OCI-M1 (cell line): Measurements from ENCODE around the gene LYPD8.

Source experiments
- DNase-seq: peaks from one replicate; lab custom pipeline; 2025; lab: John Stamatoyannopoulos, UW

LYPD8 gene

GRCh38 chr1:248757784-248758195 lies 2.2 kb upstream of the LYPD8 start:
- DNase-seq = no peak

DNA sequence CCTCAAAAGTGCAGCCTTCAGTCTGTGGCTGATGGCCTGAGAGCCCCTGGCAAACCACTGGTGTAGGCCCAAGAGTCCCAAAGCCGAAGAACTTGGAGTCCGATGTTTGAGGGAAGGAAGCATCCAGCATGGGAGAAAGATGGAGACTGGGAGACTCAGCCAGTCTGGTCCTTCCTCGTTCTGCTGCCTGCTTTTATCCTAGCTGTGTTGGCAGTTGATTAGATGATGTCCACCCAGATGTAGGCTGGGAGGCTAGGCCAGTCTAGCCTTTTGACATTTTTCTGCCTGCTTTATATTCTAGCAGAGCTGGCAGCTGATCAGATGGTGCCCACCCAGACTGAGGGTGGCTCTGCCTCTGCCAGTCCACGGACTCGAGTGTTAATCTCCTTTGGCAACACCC lies 1.1 kb upstream of the LYPD8 start:
- DNase-seq = no peak

- no peak for DNase-seq
These were observed 592 bp upstream of the LYPD8 start for GRCh38 chr1:248756151-248756550.

DNA sequence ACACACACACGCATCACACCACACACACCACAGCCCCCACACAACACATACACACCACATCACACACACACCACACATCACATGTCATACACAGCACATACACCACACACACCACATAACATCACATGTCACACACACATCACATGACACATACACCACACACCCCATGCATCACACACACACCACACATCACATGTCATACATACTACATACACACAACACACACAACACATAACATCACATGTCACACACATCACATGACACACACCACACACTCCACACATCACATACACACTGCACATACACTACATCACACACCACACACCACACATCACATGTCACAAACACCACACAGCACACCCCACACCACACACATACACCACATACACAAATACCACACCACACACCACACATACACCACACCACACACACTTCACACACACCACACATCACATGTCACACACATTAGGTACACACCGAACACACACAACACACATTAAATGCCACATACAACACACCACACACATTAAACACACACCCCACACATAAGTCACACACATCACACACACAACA lies 1.8 kb downstream of the LYPD8 start:
- DNase-seq = no peak

- DNase-seq = no peak
These were observed 2.4 kb downstream of the LYPD8 start for GRCh38 chr1:248753029-248753594.

DNA sequence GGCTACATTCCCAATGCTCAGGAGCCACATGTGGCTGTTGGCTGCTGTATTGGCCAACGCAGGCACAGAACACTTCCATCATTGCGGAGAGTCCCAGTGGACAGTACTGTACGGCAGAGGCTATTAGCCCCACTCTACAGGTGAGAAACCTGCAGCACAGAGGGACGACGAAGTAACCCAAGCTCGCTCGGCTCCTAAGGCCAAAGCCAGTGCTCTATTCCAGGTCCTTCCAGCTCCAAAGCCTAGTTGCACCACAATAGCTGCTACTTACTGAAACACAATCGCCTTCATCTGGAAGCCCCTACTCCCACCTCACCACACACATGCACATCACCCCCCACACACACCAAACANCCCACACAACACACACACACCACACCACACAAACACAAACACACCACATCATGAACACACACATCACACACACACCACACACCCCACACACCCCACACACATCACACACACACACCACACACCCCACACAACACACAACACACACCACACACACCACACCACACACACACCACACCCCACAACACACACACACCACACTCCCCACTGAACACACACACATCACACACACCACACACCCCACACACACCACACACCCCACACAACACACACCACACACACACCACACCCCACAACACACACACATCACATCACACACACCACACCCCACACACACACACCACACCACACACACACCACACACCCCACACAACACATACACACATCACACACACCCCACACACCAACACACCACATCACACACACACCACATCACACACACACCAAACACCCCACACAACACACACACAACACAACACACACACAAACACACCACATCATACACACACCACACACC lies 3.2 kb downstream of the LYPD8 start:
- peak; percentile 61 for DNase-seq

DNA sequence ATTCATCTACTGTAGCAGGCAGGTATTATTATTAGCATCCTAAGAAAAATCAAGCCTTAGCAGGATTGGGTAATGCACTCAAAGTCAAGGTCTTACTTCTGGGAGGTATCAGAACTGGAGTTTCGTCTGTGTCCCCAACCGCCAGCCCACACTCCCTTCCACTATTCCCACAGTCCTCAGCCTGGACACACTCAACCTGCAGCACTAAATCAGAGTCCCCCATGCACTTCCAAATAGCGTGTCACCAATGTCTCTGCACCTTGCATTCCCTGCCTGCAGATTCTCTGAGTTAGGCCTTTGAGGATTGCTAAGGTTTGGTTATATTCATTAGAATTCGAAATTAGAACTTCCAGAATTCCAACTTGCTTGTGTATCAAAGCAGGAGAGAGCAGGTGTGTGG lies 3.9 kb downstream of the LYPD8 start:
- DNase-seq = no peak

DNA sequence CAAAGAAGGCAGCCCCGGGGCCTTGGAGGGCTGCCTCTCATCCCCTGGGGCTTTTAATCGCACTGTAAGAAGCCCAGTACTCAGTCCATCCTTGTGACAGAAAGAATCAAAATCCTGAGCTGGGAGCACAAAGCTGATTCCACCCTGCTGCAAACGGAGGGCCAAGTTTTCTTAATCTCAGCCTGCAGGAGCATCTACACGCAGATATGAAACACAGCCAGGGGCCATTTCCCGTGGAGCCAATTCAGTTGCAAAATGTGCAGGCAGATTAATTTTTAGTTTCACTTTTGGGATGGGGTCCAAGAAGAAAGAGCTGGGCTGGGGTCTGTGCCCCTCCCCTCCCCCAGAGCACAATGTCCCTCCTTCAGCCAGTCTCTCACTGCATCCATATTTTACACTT lies 4.4 kb downstream of the LYPD8 start:
- peak; percentile 64 for DNase-seq

- DNase-seq = no peak
These were observed 5.1 kb downstream of the LYPD8 start for GRCh38 chr1:248750496-248750895.

- DNase-seq = no peak
These were observed 7.3 kb downstream of the LYPD8 start for GRCh38 chr1:248748211-248748610.

GRCh38 chr1:248740876-248741275 lies 14.7 kb downstream of the LYPD8 start:
- no peak for DNase-seq

DNA sequence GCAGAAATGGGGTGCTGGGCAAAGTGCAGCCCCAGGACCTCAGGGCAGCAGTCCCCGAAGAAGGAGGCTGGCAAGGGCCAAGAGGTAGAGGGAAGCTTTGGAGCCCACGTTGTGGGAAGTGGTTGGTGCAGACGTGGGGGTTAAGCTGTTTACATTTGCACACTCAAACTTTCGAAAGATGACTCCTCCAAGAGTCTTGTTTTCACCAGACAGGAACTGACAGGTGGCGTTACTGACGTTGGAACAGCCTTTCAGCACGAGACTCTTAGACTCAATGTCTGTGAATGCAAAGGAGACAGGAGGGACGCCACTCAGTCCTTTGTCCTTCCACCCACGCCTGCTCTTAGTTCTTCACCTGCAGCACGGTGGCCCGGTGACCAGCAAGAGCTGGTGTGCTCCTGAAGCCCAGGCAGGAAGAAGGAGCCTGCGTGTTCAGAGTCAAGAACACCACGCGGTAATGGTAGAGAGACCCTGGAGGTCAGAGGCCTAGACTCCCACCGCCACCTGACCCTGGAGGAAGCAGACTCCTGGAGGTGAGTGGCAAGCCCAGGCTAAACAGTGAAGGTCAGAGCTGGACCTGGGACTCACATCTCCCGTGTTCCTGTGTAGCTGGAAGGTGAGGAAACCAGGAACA lies 15.9 kb downstream of the LYPD8 start:
- no peak for DNase-seq

GRCh38 chr1:248737457-248737856 lies 18.1 kb downstream of the LYPD8 start:
- DNase-seq = no peak

- DNase-seq = no peak
These were observed 18.6 kb downstream of the LYPD8 start for GRCh38 chr1:248736977-248737376.

GRCh38 chr1:248733566-248733965 lies 22.0 kb downstream of the LYPD8 start:
- DNase-seq = no peak

DNA sequence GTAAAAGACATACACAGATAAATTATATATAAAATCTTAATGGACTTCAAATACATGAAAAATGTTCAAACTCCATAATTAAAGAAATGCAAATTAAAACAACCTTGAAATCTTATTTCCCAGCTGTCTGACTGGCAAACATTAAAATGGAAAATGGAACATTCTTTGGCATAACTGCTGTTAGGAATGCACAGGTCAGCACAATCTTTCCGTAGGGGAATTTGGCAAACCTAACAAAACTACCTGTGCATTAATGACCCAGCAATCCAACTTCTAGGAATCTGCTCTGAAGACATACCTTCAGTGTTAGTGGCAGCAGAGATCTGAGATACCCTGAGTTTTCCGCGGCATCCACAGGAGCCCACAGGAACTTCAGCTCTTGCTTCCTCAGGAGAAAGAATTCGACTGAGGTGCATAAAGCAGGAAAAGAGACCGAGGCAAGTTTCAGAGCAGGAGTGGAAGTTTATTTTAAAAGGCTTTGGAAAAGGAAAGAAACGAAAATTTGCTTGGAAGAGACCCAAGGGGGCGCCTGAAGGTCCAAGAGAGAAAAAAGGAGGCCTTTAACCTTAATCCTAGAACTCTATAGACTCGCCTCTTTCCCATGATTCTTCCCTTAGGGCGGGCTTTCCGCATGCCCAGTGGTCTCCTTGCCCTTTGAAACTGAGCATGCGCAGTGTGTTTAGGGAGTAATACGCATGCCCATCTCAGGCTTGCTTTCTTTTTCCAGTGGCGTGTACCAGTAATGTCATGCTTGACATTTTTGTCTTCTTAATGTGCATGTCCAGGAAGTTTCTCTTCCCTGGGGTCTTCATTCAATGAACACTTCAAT lies 24.8 kb downstream of the LYPD8 start:
- DNase-seq = no peak

DNA sequence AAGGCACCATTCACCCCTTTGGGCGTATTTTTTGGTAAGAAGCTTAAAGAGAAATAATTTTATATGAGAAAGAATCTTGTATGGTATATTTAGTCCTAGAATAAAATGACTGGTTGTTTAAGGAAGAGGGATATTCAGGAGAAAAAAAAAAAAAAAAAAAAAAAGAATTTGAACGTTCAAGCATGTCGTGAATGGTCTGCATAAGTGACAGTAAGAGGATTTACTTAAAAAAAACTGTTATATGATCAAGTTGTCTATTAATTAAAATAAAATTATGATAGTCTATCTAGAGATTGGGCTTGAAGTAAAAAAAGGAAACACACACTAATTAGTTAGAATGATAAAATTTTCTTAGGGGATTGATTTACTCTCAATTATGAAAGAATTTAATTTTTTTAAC lies 41.3 kb downstream of the LYPD8 start:
- DNase-seq = no peak

DNA sequence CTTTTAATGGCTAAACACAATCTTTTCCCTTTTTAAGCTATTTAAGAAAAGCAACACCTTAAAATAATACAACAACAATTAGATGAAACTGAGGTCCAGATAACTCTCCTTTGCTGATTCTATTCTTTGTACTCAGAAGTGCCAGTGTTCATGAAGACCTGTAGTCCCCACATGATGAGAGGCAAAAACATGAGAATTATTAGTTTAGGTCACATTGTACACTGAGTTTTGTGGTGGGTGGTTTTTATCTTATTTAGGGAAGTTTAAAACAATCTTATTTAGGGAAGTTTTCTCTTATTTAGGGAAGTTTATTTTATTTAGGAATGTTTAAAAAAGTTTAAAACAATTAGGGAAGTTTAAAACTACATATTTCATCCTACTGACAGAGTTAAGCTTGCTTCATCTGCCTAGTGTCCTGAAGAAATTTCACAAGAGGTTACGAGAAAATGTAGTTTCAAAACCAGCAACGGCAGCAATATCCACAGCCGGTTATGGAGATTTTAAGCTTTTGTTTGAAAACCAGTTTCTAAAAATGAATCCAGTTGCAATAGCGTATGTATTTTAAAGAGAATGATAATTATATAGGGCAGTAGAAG lies 45.2 kb downstream of the LYPD8 start:
- DNase-seq = no peak

DNA sequence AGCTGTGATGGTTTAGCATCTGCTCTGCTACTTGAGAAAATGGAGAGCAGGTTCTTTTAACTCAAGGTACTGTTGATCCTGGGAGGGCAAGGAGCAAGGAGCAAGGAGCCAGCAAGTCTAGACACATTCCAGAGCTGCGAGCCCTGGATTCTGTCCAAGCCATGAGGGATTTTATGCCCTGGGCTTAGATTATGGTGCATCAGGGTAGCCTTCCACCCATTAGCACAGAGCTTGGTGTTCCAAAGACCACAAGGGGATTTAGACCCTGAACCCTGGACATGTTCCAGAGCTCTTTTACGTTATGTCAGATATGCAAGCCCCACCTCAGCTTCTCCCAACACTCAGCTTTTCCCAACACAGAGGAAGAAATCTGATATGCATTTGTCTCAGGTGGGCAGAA lies 51.0 kb downstream of the LYPD8 start:
- no peak for DNase-seq

- DNase-seq = peak; percentile 59
These were observed 51.9 kb downstream of the LYPD8 start for GRCh38 chr1:248703674-248704073.

DNA sequence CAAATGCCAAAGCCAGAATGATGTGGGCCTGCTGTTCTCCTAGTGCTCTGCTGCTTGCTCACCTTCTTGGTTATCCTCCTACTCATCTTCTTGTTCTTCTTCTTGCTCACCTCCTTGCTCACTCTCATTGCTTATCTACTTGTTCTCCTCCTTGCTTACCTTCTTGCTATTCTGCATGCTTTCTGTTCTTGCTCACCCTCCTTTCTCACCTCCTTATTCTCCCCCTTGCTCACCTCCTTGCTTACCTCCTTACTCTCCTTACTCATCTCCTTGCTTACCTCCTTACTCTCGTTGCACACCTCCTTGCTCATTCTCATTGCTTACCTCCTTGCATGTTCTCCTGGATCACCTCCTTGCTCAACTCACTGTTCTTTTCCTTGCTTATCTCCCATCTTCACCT lies 52.8 kb downstream of the LYPD8 start, which contains the start of gene OR14I1:
Gene OR14I1, minus strand, starts transcription at position 53 of the 400 bp plus-strand sequence.
- no peak for DNase-seq

GRCh38 chr1:248699099-248699498 lies 56.5 kb downstream of the LYPD8 start:
- no peak for DNase-seq
